HG02981 (cell line): ENCODE data around the gene MVB12A.
A peak's percentile ranks its signal among the peaks of the same experiment; 100 is the strongest.

Experiments used
- ATAC-seq: cut with Tn5 transposase; IDR thresholded peaks from one replicate; pipeline ENCODE4 v1.9.1; 2021; ENCODE audit warnings: mild to moderate bottlenecking, moderate library complexity; ENCODE audit not compliant: unreplicated experiment

MVB12A gene

GRCh38 chr19:17419621-17420474 lies at the start of gene MVB12A:
TSS of gene MVB12A (plus strand) at chr19:17420047. CDS start at chr19:17420136, 89 bp downstream.
- ATAC-seq = peak; percentile 79

DNA sequence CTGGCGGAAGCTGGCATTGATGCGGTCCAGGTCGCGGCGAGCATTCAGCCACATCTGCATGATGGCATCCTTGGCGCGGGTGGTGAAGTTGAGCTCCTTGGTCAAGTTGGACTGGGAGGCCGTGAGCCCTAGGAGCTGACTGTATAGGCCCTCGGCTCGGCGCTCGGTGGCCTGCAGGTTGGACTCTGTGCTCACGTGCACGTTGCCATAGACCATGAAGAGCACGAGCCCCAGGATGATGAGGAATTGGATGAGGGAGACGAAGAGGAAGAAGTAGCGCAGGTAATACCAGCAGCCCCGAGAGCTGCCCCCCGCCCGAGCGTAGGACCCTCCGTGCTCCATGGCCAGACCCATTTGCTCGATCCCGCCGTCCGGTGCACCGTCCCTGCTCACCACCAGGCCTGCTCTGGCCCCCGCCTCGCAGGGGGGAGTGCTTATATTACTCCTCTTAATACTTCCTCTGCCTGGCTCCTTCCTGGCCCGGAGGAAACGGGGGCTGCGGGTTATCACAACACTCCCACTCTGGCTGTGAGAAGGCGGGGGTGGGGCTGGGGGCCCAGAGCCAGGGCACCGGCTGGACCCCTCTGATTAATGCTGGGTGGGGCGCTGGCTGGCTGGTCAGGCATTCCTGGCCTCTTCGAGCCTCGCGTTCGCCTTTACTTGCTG lies 42.8 kb upstream of the MVB12A start, which contains the start of gene PLVAP:
PLVAP (minus strand) TSS at position 408 of the 666 bp plus-strand sequence; CDS start at position 354, 54 bp downstream.
- no peak for ATAC-seq

GRCh38 chr19:17378271-17378670 lies 41.6 kb upstream of the MVB12A start:
- ATAC-seq = no peak

DNA sequence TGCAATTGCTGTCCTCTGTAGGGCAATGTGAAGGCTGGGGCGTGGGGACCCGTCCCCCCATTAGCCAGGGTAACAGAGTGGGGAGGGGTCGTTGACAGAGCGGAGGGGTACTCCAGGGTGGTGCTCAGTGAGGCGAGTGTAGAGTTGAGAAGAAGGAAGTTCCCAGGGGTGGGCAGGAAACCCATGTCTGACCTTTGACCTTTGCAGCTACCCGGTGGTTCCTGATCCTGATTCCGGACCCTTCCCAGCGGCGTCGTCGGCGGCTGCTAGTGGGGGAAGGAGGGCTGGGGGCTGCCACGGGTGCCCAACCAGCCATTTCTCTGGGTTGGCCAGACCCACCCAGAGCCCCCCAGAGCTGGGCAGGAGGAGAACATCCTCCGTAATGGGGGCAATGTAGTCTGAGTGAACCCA lies 40.6 kb upstream of the MVB12A start:
- no peak for ATAC-seq

- ATAC-seq = no peak
Observed at GRCh38 chr19:17380426-17381138, 39.3 kb upstream of the MVB12A start.

DNA sequence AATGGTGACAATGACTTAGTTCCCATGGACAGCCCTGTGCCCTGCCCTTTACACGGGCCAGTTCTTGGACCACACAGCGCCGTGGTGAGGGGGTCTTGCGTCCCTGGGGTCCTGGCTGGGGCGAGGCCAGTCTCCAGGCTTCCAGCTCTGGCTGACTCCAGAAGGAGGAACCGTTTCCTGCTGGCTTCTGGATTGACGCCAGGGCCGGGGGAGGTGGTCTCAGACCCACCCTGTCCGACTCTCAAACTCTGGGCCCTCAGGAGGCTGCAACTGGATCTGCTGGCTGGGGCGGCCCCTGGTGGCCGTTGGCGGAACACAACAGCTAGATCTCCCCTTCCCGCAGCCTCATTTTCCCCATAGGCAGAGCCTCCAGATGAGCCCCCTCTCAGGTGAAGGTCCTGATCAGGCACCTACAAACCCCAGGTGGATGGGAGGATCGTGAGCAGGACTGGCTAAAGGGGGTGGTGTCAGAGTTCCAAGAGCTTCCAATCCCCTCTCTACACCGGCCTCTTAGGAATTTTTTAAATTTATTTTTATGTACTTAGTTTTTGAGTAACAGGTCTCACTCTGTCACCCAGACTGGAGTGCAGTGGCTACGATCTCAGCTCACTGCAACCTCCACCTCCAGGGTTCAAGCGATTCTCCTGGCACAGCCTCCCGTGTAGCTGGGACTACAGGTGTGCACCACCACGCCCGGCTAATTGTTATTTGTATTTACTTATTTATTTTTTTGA lies 33.8 kb upstream of the MVB12A start:
- ATAC-seq = no peak

- ATAC-seq = no peak
Observed at GRCh38 chr19:17389288-17389687, 30.6 kb upstream of the MVB12A start.

- no peak for ATAC-seq
Observed at GRCh38 chr19:17389957-17390664, 29.7 kb upstream of the MVB12A start.

- peak; percentile 83 for ATAC-seq
Observed at GRCh38 chr19:17390665-17391370, 29.0 kb upstream of the MVB12A start.

DNA sequence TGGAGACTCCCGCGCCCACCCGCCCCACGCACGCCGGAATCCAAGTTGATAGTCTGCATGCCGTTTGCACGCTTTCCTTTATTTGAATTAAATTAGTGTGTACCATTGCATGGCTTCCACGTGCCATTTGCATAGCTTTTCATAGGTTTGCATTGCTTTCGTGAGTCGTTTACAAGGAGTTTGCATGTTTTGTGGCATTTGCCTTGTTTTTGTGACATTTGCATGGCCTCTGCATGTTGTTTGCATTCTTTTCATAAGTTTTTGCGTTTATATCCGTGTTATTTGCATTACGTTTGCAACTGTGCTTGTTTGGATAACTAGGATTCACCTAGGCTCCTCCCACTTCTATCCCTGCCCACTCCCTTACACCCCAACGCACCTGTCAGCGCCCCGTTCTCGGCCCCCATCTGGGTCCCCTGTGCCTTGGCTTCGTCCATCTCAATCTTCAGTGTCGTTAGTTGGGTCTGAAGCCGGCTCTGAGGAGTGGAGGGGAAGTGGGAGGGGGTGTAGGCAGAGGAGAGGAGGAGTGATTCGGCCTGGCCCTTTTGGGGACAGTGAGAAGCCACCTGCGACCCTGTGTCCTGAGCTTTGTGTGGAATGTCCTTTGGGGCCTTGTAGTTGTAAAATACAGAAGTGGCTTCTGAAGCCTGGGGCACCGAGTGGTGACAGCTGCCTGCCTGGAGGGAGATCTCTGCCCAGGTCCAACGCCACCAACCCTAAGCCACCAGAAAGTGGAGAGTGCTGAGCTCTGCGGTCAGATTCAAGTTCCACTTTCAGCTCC lies 28.3 kb upstream of the MVB12A start:
- no peak for ATAC-seq

GRCh38 chr19:17393002-17393401 lies 26.8 kb upstream of the MVB12A start:
- no peak for ATAC-seq

DNA sequence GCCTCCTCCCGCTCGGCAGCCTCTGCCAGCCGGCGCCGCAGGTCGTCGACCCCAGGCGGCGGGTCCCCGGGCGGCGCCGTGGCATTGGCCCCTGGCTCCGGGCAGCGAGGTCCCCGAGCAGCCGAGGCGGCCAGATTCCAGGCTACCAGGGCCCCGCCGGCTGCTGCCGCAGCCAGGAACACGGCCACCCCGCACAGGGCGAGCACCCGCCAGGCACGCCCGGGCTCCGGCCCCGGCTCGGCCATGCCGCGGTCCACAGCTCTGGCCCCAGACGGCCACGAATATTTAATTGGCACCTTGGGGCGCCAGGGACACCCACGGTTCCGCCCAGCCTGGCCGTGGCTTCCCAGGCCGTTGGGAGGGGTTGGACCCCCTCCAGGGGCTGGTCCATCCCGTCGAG lies 25.9 kb upstream of the MVB12A start, which contains the start of gene CCDC194:
CCDC194 (minus strand) TSS at position 283 of the 400 bp plus-strand sequence; CDS start at position 245, 38 bp downstream.
- no peak for ATAC-seq

- ATAC-seq = no peak
Observed at GRCh38 chr19:17394891-17395415, 24.9 kb upstream of the MVB12A start.

GRCh38 chr19:17398902-17399527 lies 20.8 kb upstream of the MVB12A start:
- ATAC-seq = no peak

GRCh38 chr19:17401628-17402027 lies 18.2 kb upstream of the MVB12A start:
- no peak for ATAC-seq

DNA sequence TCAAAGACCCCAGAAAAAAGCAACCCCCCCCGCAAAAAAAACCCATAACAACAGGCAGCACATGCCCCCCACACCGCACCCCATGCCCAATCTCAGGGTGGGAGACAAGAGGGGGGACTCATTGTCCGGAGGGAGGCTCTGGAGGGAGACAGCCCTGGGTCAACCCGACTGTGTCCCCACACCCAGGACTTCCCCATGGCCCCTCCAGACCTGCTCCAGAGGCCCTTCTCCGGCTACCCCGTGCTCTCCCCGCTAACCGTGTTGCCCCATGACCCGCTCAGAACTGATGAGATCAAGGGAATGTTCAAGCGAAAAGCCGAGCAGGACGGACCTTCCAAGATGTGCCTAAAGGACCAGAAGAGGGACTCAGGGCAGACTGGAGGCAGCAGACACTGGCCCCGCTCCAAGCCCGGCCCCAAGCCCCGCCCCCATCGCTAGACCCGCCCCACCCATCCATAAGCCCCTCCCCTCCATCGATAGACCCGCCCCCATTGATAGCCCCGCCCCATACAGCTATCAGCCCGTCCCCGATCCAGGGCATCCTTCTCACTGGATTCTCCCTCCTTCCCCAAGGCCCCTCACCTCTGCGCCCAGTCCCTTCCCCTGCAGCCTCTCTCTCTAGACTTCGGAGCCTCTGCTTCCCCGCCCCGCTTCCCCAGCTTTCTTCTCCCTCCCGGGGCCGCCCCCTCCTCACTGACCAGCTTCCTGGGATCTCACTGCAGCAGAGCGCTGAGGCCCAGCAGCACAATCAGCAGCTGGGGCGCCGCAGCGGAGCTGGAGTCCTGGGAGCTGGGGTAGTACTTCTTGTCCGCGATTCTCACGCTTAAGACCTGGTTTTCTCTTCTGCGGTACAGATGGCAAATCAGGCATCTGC lies 16.6 kb upstream of the MVB12A start:
- no peak for ATAC-seq

- no peak for ATAC-seq
Observed at GRCh38 chr19:17404015-17404414, 15.8 kb upstream of the MVB12A start.
